Upper lobe of left lung (tissue), 4 donors: ENCODE results near the gene CISD3.

Experiments
- POLR2A ChIP-seq, 4 donors: fragments of 450-650 bp; IDR thresholded peaks; one replicate each; pipeline ENCODE4 v1.5.1; 2016 to 2017; ENCODE audit warnings: antibody characterized with exemption in 4 of 4, mild to moderate bottlenecking in 2 of 4
- POLR2AphosphoS5 ChIP-seq, 2 donors: sonication (generic); formaldehyde crosslinking; IDR thresholded peaks; one replicate each; pipeline ENCODE4 v1.5.1; 2017; ENCODE audit warnings: antibody characterized with exemption in 2 of 2
- TF ChIP-seq, protein P1 (sequence below), 6 experiments: fragments of 450-650 bp in 4 of 6; fragments of 200-600 bp in 2 of 6; sonication (generic) in 2 of 6; IDR thresholded peaks; one replicate each; pipeline ENCODE4 v1.5.1; 2016 to 2019; ENCODE audit warnings: antibody characterized with exemption in 6 of 6

DNA sequence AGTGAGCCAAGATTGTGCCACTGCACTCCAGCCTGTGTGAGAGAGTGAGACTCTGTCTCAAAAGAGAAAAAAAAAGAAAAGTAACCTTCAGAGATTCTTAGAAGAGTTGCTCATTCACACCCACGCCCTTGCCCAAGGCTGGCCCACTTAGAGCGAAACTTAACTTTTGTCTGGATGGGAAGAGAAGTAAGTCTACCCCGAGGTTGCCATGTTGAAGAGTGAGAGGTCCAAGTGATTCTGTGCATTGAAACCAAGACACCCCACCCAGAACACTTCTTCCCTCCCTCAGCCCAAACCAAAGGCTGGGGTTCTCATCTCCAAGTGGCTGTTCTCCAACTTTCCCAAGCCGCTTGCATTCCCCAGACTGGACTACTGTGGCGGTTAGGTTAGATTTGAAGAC lies 2.4 kb upstream of the CISD3 start:
- TF ChIP-seq, protein P1, sequence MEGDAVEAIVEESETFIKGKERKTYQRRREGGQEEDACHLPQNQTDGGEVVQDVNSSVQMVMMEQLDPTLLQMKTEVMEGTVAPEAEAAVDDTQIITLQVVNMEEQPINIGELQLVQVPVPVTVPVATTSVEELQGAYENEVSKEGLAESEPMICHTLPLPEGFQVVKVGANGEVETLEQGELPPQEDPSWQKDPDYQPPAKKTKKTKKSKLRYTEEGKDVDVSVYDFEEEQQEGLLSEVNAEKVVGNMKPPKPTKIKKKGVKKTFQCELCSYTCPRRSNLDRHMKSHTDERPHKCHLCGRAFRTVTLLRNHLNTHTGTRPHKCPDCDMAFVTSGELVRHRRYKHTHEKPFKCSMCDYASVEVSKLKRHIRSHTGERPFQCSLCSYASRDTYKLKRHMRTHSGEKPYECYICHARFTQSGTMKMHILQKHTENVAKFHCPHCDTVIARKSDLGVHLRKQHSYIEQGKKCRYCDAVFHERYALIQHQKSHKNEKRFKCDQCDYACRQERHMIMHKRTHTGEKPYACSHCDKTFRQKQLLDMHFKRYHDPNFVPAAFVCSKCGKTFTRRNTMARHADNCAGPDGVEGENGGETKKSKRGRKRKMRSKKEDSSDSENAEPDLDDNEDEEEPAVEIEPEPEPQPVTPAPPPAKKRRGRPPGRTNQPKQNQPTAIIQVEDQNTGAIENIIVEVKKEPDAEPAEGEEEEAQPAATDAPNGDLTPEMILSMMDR (IDR thresholded peaks at IDR 0.05), result no peak
- TF ChIP-seq POLR2A (IDR thresholded peaks at IDR 0.05) (no peak), POLR2AphosphoS5 (IDR thresholded peaks at IDR 0.05) (no peak)
